PC-9 (cell line): ENCODE measurements around the gene RPS21. TPM values are rescaled to one million over a fixed set of nuclear protein-coding genes. Genes with fewer than 3 reads are reported as not detected.

Experiments used
- BruUV-seq: library from RNA; stranded (reverse); fragments of 400-500 nt; replicated peaks from 2 replicates; lab custom pipeline; 2021; lab: Mats Ljungman, UMichigan
- CTCF ChIA-PET: fragments of 300-600 bp; sonication (Branson Sonifier 250); formaldehyde crosslinking; loops from one replicate; lab custom pipeline; 2022; ENCODE audit warnings: antibody characterized with exemption; lab: Charles Lee
- POLR2A ChIA-PET: fragments of 300-600 bp; sonication (Branson Sonifier 250); formaldehyde crosslinking; loops from one replicate; lab custom pipeline; 2022; ENCODE audit warnings: antibody characterized with exemption; ENCODE audit not compliant: unreplicated experiment; lab: Charles Lee
- DNase-seq, 2 experiments: peaks; one replicate each; pipeline versions ENCODE4 v3.0.0 to v3.0.0-alpha.2; 2015 to 2022; ENCODE audit warnings: mixed read lengths in 1 of 2
- H2AFZ ChIP-seq: fragments of 200-600 bp; sonication (generic); 2 replicates; pipeline ENCODE4 v1.8.1; 2017; ENCODE audit warnings: antibody characterized with exemption
- H3F3A ChIP-seq: fragments of 200-600 bp; sonication (generic); 2 replicates; pipeline ENCODE4 v1.8.1; 2017; ENCODE audit warnings: antibody characterized with exemption, mild to moderate bottlenecking, low read depth; ENCODE audit not compliant: insufficient read depth
- H3K27ac ChIP-seq: fragments of 200-600 bp; sonication (generic); 2 replicates; pipeline ENCODE4 v1.6.1; 2016; ENCODE audit warnings: mixed run types
- H3K27me3 ChIP-seq: fragments of 200-600 bp; sonication (generic); 2 replicates; pipeline ENCODE4 v1.6.1; 2016; ENCODE audit warnings: low read depth, mixed run types; ENCODE audit not compliant: insufficient read depth
- H3K36me3 ChIP-seq: fragments of 200-600 bp; sonication (generic); 2 replicates; pipeline ENCODE4 v1.6.1; 2016; ENCODE audit warnings: low read depth, mixed run types
- H3K4me1 ChIP-seq: fragments of 200-600 bp; sonication (generic); replicated peaks from 2 replicates; pipeline ENCODE4 v1.6.1; 2016; ENCODE audit warnings: mixed run types; ENCODE audit not compliant: insufficient read depth
- H3K4me2 ChIP-seq: fragments of 200-600 bp; sonication (generic); 2 replicates; pipeline ENCODE4 v1.6.1; 2017; ENCODE audit warnings: mixed run types
- H3K4me3 ChIP-seq: fragments of 200-600 bp; sonication (generic); 2 replicates; pipeline ENCODE4 v1.6.1; 2016; ENCODE audit warnings: mixed run types
- H3K79me2 ChIP-seq: fragments of 200-600 bp; sonication (generic); 2 replicates; pipeline ENCODE4 v1.6.1; 2017; ENCODE audit warnings: low read depth, mixed run types
- H3K9me2 ChIP-seq: fragments of 200-600 bp; sonication (generic); 2 replicates; pipeline ENCODE4 v1.8.1; 2017; ENCODE audit warnings: mild to moderate bottlenecking; ENCODE audit not compliant: insufficient read depth
- H3K9me3 ChIP-seq: fragments of 200-600 bp; sonication (generic); 2 replicates; pipeline ENCODE4 v1.8.1; 2016; ENCODE audit warnings: low read depth; ENCODE audit not compliant: insufficient read depth
- H4K20me1 ChIP-seq: fragments of 200-600 bp; sonication (generic); 2 replicates; pipeline ENCODE4 v1.8.1; 2017; ENCODE audit not compliant: insufficient read depth
- CTCF ChIP-seq: fragments of 200-600 bp; sonication (generic); conservative IDR thresholded peaks from 2 replicates; pipeline ENCODE4 v1.6.1; 2017; ENCODE audit warnings: mixed run types, antibody characterized with exemption, mild to moderate bottlenecking, moderate library complexity
- EZH2 ChIP-seq: fragments of 200-600 bp; sonication (generic); IDR thresholded peaks from 2 replicates; pipeline ENCODE4 v1.8.0; 2017; ENCODE audit warnings: antibody characterized with exemption, low read depth
- intact Hi-C: fragments of 100-400 bp; cut with micrococcal nuclease; formaldehyde crosslinking; loops from one replicate; pipeline ENCODE4 v1.10.0; 2022; ENCODE audit not compliant: unreplicated experiment
- total RNA-seq: library from RNA; stranded (reverse); gene quantifications from 2 replicates; pipeline ENCODE4 v1.2.3, GENCODE V29; 2021

The RPS21 gene
- total RNA-seq, 1 experiment from 2014 or later = 2,275 TPM

- intact Hi-C loops = no loop called here
- DNase-seq = no peak
- H3K79me2 ChIP-seq = no peaks in the 10 kb centered on the region
- no peak overlapping the region for H3K4me3 ChIP-seq
- no peak for TF ChIP-seq CTCF
- no peak for TF ChIP-seq EZH2
- H3K36me3 ChIP-seq = no peaks in the 10 kb centered on the region
- H3K9me2 ChIP-seq = no peaks in the 10 kb centered on the region
- ChIA-PET CTCF (interaction anchor here (0.5 kb wide), 1 partner anchor 309 kb away, joined by 4 read pairs; the partner anchor contains the start of gene TAF4), POLR2A (no interaction called here)
- H3K9me3 ChIP-seq = no peaks in the 10 kb centered on the region
- peaks cover 20% of the 10 kb centered on the region for H3K4me1 ChIP-seq
- H3K4me2 ChIP-seq = no peak overlapping the region
- no peaks in the 10 kb centered on the region for H4K20me1 ChIP-seq
- no TSS peak for BruUV-seq
- no peak overlapping the region for H2AFZ ChIP-seq
- no peaks in the 10 kb centered on the region for H3K27me3 ChIP-seq
- H3F3A ChIP-seq = peaks cover 24% of the 10 kb centered on the region
- H3K27ac ChIP-seq = no peak overlapping the region
Measured at GRCh38 chr20:62374331-62375152, 12.4 kb upstream of the RPS21 start.

GRCh38 chr20:62376112-62377063, 10.5 kb upstream of the RPS21 start:
- TF ChIP-seq CTCF = no peak
- no peak for TF ChIP-seq EZH2
- no peaks in the 10 kb centered on the region for H3K9me2 ChIP-seq
- no peaks in the 10 kb centered on the region for H3K27me3 ChIP-seq
- H3K36me3 ChIP-seq = no peaks in the 10 kb centered on the region
- intact Hi-C loops = no loop called here
- H3K27ac ChIP-seq = no peak overlapping the region
- ChIA-PET POLR2A (no interaction called here), CTCF (no interaction called here)
- no peak overlapping the region for H2AFZ ChIP-seq
- BruUV-seq = no TSS peak
- DNase-seq = peak in 1 of 2 experiments; percentile 54
- H3K4me2 ChIP-seq = no peak overlapping the region
- peaks cover 15% of the 10 kb centered on the region for H3K4me1 ChIP-seq
- no peaks in the 10 kb centered on the region for H4K20me1 ChIP-seq
- H3K9me3 ChIP-seq = no peaks in the 10 kb centered on the region
- H3K79me2 ChIP-seq = no peaks in the 10 kb centered on the region
- peaks cover 14% of the 10 kb centered on the region; the same call in 1 of the 2 replicates for H3F3A ChIP-seq
- H3K4me3 ChIP-seq = no peak overlapping the region

- Histone ChIP-seq H3K4me3 (no peak overlapping the region), H3K9me3 (no peaks in the 10 kb centered on the region), H4K20me1 (no peaks in the 10 kb centered on the region), H2AFZ (no peak overlapping the region), H3K4me2 (no peak overlapping the region), H3K79me2 (no peaks in the 10 kb centered on the region), H3K9me2 (no peaks in the 10 kb centered on the region), H3F3A (peaks cover 15% of the 10 kb centered on the region; the same call in 1 of the 2 replicates), H3K27me3 (no peaks in the 10 kb centered on the region), H3K4me1 (peaks cover 18% of the 10 kb centered on the region), H3K36me3 (0 out of 2 replicates have a peak, but pooled peaks cover 5% of the 10 kb centered on the region), H3K27ac (no peak overlapping the region)
- ChIA-PET CTCF (interaction anchor here (1.1 kb wide), 1 partner anchor 27 kb away, joined by 3 read pairs; no protein-coding TSS in a partner anchor), POLR2A (no interaction called here)
- no peak for DNase-seq
- TF ChIP-seq EZH2 (no peak), CTCF (no peak)
- intact Hi-C loops = no loop called here
- BruUV-seq = no TSS peak
Measured at GRCh38 chr20:62377064-62377461, 9.8 kb upstream of the RPS21 start.
